HepG2 (cell line): ENCODE measurements around the gene CLDND2. TPM values are rescaled to one million over a fixed set of nuclear protein-coding genes. Genes with fewer than 3 reads are reported as not detected.

Experiments used
- ATAC-seq: fragments of 200-7000 bp; cut with Tn5 transposase; 3 replicates; pipeline ENCODE4 v1.9.1; 2020; ENCODE audit warnings: mild to moderate bottlenecking, moderate library complexity
- BruUV-seq: library from RNA; stranded (reverse); fragments of 400-500 nt; replicated peaks from 2 replicates; lab custom pipeline; 2021; lab: Mats Ljungman, UMichigan
- CTCF ChIA-PET: fragments of 300-600 bp; formaldehyde crosslinking; extraction: SDS; loops from one replicate; lab custom pipeline; 2021; ENCODE audit warnings: low total read pairs, inconsistent platforms, low intra/inter-chr PET ratio; lab: Yijun Ruan, JAX
- POLR2A ChIA-PET: fragments of 350-600 bp; sonication (Branson Sonifier 250); formaldehyde crosslinking; loops from one replicate; lab custom pipeline; 2020; ENCODE audit warnings: antibody characterized with exemption, inconsistent platforms; lab: Yijun Ruan, JAX
- DNase-seq: peaks from one replicate; pipeline ENCODE4 v3.0.0-alpha.2; 2015; ENCODE audit warnings: low spot score
- FAIRE-seq: peaks from 3 replicates; lab custom pipeline; 2011; peaks lifted over from hg19 to GRCh38; lab: Jason Lieb, UNC
- H2AFZ ChIP-seq: one replicate; pipeline ENCODE4 v1.6.1; 2011; ENCODE audit warnings: low read length, inconsistent platforms
- H3K27ac ChIP-seq: fragments of 300-600 bp; 3 replicates; pipeline ENCODE4 v1.8.0; 2011; ENCODE audit warnings: mixed run types, mild to moderate bottlenecking, mixed read lengths, low read length, inconsistent platforms; ENCODE audit not compliant: insufficient read depth; ENCODE audit errors: extremely low read length
- H3K27me3 ChIP-seq, 2 experiments: fragments of 200-600 bp in 1 of 2; 2 replicates in 1 of 2; 3 replicates in 1 of 2; pipeline versions ENCODE4 v1.6.0 to v1.8.0; 2011; ENCODE audit warnings: low read length in 2 of 2, mild to moderate bottlenecking in 2 of 2, moderate library complexity in 2 of 2, inconsistent platforms in 1 of 2; ENCODE audit not compliant: insufficient read depth in 2 of 2, control insufficient read depth in 1 of 2
- H3K36me3 ChIP-seq, 2 experiments: fragments of 200-600 bp in 1 of 2; replicated peaks in 1 of 2; 2 replicates in 1 of 2; 3 replicates in 1 of 2; pipeline versions ENCODE4 v1.5.1 to v1.8.0; 2011; ENCODE audit warnings: low read length in 2 of 2, inconsistent platforms in 1 of 2; ENCODE audit not compliant: insufficient read depth in 2 of 2, control insufficient read depth in 1 of 2
- H3K4me1 ChIP-seq: 2 replicates; pipeline ENCODE4 v1.5.1; 2012; ENCODE audit warnings: low read length, inconsistent platforms; ENCODE audit not compliant: insufficient read depth
- H3K4me2 ChIP-seq: 2 replicates; pipeline ENCODE4 v1.6.0; 2011; ENCODE audit warnings: low read depth, low read length, inconsistent platforms
- H3K4me3 ChIP-seq, 3 experiments: fragments of 200-600 bp in 1 of 3; sonication (generic), shearing (Covaris generic) in 1 of 3; replicated peaks in 1 of 3; 2 replicates each; pipeline ENCODE4 v1.5.1; 2011 to 2016; ENCODE audit warnings: low read length in 3 of 3, inconsistent platforms in 2 of 3, low read depth in 2 of 3, mild to moderate bottlenecking in 2 of 3, control low read depth in 1 of 3, mixed read lengths in 1 of 3; ENCODE audit not compliant: insufficient read depth in 1 of 3
- H3K79me2 ChIP-seq: one replicate; pipeline ENCODE4 v1.6.1; 2011; ENCODE audit warnings: low read length, inconsistent platforms; ENCODE audit not compliant: insufficient read depth
- H3K9ac ChIP-seq: 2 replicates; pipeline ENCODE4 v1.6.0; 2011; ENCODE audit warnings: mild to moderate bottlenecking, low read depth, low read length, inconsistent platforms; ENCODE audit not compliant: insufficient read depth
- H3K9me3 ChIP-seq: 2 replicates; pipeline ENCODE4 v1.5.1; 2012; ENCODE audit warnings: mild to moderate bottlenecking, low read length
- H4K20me1 ChIP-seq: 2 replicates; pipeline ENCODE4 v1.6.0; 2011; ENCODE audit warnings: inconsistent platforms, mild to moderate bottlenecking, low read length, moderate library complexity; ENCODE audit not compliant: insufficient read depth
- AGO1 ChIP-seq: fragments of 200-400 bp; formaldehyde crosslinking; IDR thresholded peaks from 2 replicates; pipeline ENCODE4 v1.6.1; 2017; ENCODE audit warnings: mild to moderate bottlenecking, low read depth, low read length, moderate library complexity; ENCODE audit not compliant: poor library complexity, severe bottlenecking
- ARID2 ChIP-seq: sonication (generic); formaldehyde crosslinking; IDR thresholded peaks from 2 replicates; pipeline ENCODE4 v1.8.1; 2022; ENCODE audit warnings: mild to moderate bottlenecking, missing genetic modification reagents, borderline replicate concordance
- CBFB ChIP-seq: sonication (generic); formaldehyde crosslinking; IDR thresholded peaks from 2 replicates; pipeline ENCODE4 v1.4.0; 2020; ENCODE audit warnings: missing genetic modification reagents
- ELF3 ChIP-seq: IDR thresholded peaks from 2 replicates; pipeline ENCODE4 v1.6.1; 2016; ENCODE audit warnings: missing genetic modification reagents, missing compliant biosample characterization
- FOSL2 ChIP-seq: sonication (generic); formaldehyde crosslinking; IDR thresholded peaks from 2 replicates; pipeline ENCODE4 v1.4.0; 2020; ENCODE audit warnings: missing genetic modification reagents
- HNRNPLL ChIP-seq: fragments of 200-400 bp; formaldehyde crosslinking; IDR thresholded peaks from 2 replicates; pipeline ENCODE4 v1.6.1; 2017; ENCODE audit warnings: mild to moderate bottlenecking, low read depth, low read length; ENCODE audit not compliant: poor library complexity, severe bottlenecking
- LCORL ChIP-seq, 2 experiments: fragments of 450-650 bp in 1 of 2; sonication (generic) in 1 of 2; formaldehyde crosslinking in 1 of 2; IDR thresholded peaks; 2 replicates each; pipeline versions ENCODE4 v1.5.0 to v1.6.1; 2017 to 2020; ENCODE audit warnings: antibody characterized with exemption in 1 of 2, missing genetic modification reagents in 1 of 2
- NFRKB ChIP-seq: fragments of 450-650 bp; IDR thresholded peaks from 2 replicates; pipeline ENCODE4 v1.6.1; 2017
- NR2F6 ChIP-seq, 2 experiments: IDR thresholded peaks; 2 replicates each; pipeline ENCODE4 v1.6.1; 2016; ENCODE audit warnings: antibody characterized with exemption in 1 of 2, mild to moderate bottlenecking in 1 of 2
- PITX1 ChIP-seq: sonication (generic); formaldehyde crosslinking; IDR thresholded peaks from 2 replicates; pipeline ENCODE4 v1.5.1; 2020; ENCODE audit warnings: mild to moderate bottlenecking, missing genetic modification reagents
- PTBP1 ChIP-seq: fragments of 200-400 bp; formaldehyde crosslinking; IDR thresholded peaks from 2 replicates; pipeline ENCODE4 v1.6.1; 2018; ENCODE audit warnings: low read length, low read depth; ENCODE audit not compliant: poor library complexity, severe bottlenecking
- RARA ChIP-seq: IDR thresholded peaks from 2 replicates; pipeline ENCODE4 v1.6.1; 2016; ENCODE audit warnings: missing genetic modification reagents, missing compliant biosample characterization
- RBM22 ChIP-seq: fragments of 200-400 bp; formaldehyde crosslinking; optimal IDR thresholded peaks from 2 replicates; pipeline ENCODE3; 2017; ENCODE audit warnings: mild to moderate bottlenecking, low read length, moderate library complexity
- SALL1 ChIP-seq: sonication (generic); formaldehyde crosslinking; IDR thresholded peaks from 2 replicates; pipeline ENCODE4 v1.8.0; 2022; ENCODE audit warnings: mild to moderate bottlenecking, missing genetic modification reagents
- SAP130 ChIP-seq: IDR thresholded peaks from 2 replicates; pipeline ENCODE4 v1.6.1; 2016; ENCODE audit warnings: low read depth
- SIN3A ChIP-seq: IDR thresholded peaks from 2 replicates; pipeline ENCODE4 v1.6.1; 2011; ENCODE audit warnings: low read depth, mild to moderate bottlenecking, control low read depth, low read length, borderline replicate concordance
- SOX13 ChIP-seq, 3 experiments: fragments of 450-650 bp in 1 of 3; sonication (generic) in 1 of 3; formaldehyde crosslinking in 1 of 3; IDR thresholded peaks in 2 of 3; conservative IDR thresholded peaks in 1 of 3; 2 replicates each; pipeline versions ENCODE4 v1.5.0 to v1.6.1; 2016 to 2020; ENCODE audit warnings: antibody characterized with exemption in 1 of 3, mild to moderate bottlenecking in 1 of 3, missing compliant biosample characterization in 1 of 3, missing genetic modification reagents in 1 of 3, moderate library complexity in 1 of 3
- ZFX ChIP-seq: sonication (generic); formaldehyde crosslinking; IDR thresholded peaks from 2 replicates; pipeline ENCODE4 v1.4.0; 2020; ENCODE audit warnings: mild to moderate bottlenecking, low read depth, missing genetic modification reagents, moderate library complexity
- ZNF138 ChIP-seq: sonication (generic); formaldehyde crosslinking; IDR thresholded peaks from 2 replicates; pipeline ENCODE4 v1.5.0; 2020; ENCODE audit warnings: mild to moderate bottlenecking, low read depth, missing genetic modification reagents
- ZNF235 ChIP-seq: sonication (generic); formaldehyde crosslinking; IDR thresholded peaks from 2 replicates; pipeline ENCODE4 v1.8.1; 2023; ENCODE audit warnings: mild to moderate bottlenecking, missing genetic modification reagents, borderline replicate concordance
- ZNF496 ChIP-seq: sonication (generic); formaldehyde crosslinking; IDR thresholded peaks from 2 replicates; pipeline ENCODE4 v1.8.1; 2023; ENCODE audit warnings: mild to moderate bottlenecking, moderate library complexity, missing genetic modification reagents; ENCODE audit not compliant: insufficient replicate concordance
- ZNF737 ChIP-seq: sonication (generic); formaldehyde crosslinking; IDR thresholded peaks from 2 replicates; pipeline ENCODE4 v1.5.0; 2020; ENCODE audit warnings: missing genetic modification reagents, mild to moderate bottlenecking, borderline replicate concordance
- ZNF792 ChIP-seq: IDR thresholded peaks from 2 replicates; pipeline ENCODE4 v1.6.1; 2016
- WGBS: methylation state at CpG from one replicate; pipeline ENCODE4 v1.1.6; 2017; ENCODE audit warnings: low lambda C conversion rate; 5-methylcytosine and 5-hydroxymethylcytosine counted together
- in situ Hi-C: cut with HindIII; loops from 2 replicates; pipeline ENCODE4 v1.10.0; 2017; ENCODE audit warnings: low pct_unique_long_range_greater_than_20kb; ENCODE audit not compliant: extremely low pct_ligation_motif_present
- intact Hi-C: fragments of 100-400 bp; cut with micrococcal nuclease; formaldehyde crosslinking; loops from one replicate; pipeline ENCODE4 v1.10.0; 2022; ENCODE audit not compliant: unreplicated experiment
- polyA plus RNA-seq, 8 experiments: library from polyadenylated mRNA; depleted of rRNA in 3 of 8; stranded (reverse) in 7 of 8; unstranded in 1 of 8; fragments of >200 nt; fragmentation: Illumina TruSeq in 4 of 8; extraction: Trizol in 4 of 8; gene quantifications; 2 replicates each; pipeline versions ENCODE4 v1.2.1 to v1.2.3, GENCODE V29; 2011 to 2016; ENCODE audit warnings: low read depth in 4 of 8, missing spikeins in 1 of 8, mixed read lengths in 1 of 8; ENCODE audit not compliant: insufficient read depth in 1 of 8
- total RNA-seq, 5 experiments: library from RNA; depleted of rRNA; stranded (reverse); fragments of >200 nt; fragmentation: Illumina TruSeq; extraction: Trizol; gene quantifications; 2 replicates each; pipeline ENCODE4 v1.2.3, GENCODE V29; 2016; ENCODE audit warnings: low read depth in 1 of 5

Gene CLDND2
- total and polyA plus RNA-seq, 2 of the 13 experiments (the other 11 are each of a cell fraction or from before 2014, with no cell fraction given): 0.84 to 1.8 TPM

- 1% methylated on average over 38 of the region's 54 CpGs for WGBS
- Histone ChIP-seq H3K36me3 (no peaks in the 10 kb centered on the region), H4K20me1 (no peaks in the 10 kb centered on the region), H3K9me3 (no peaks in the 10 kb centered on the region), H3K9ac (peak overlapping the region; percentile 100), H3K27me3 (peaks cover 0 to 7% of the 10 kb centered on the region in 2 experiments; a peak in 2 of 5 replicates), H3K79me2 (peaks cover 40% of the 10 kb centered on the region), H3K4me2 (peak overlapping the region; percentile 93), H2AFZ (no peak overlapping the region), H3K4me1 (peaks cover 50% of the 10 kb centered on the region), H3K4me3 (peak overlapping the region; percentile 80 to 94 (median 94)), H3K27ac (peak overlapping the region; percentile 100)
- intact Hi-C loops (loop anchor here (1.0 kb wide), 2 partner anchors 12 to 41 kb away; no protein-coding TSS in a partner anchor), in situ Hi-C loops (no loop called here)
- FAIRE-seq (peak; percentile 89), DNase-seq (peak; percentile 98), ATAC-seq (peak; percentile 58)
- no TSS peak for BruUV-seq
- ChIA-PET CTCF (interaction anchor here (0.6 kb wide), 1 partner anchor 28 kb away, joined by 3 read pairs; no protein-coding TSS in a partner anchor), POLR2A (interaction anchor here (0.6 to 7.8 kb wide), 18 partner anchors 9 to 855 kb away, joined by 3 to 309 read pairs (median 27); partner anchors contain the start of genes C19orf84, LIM2 and VSIG10L)
- no peak for TF ChIP-seq SOX13 (IDR thresholded peaks at IDR 0.05)
- peak; percentile 6 to 84; a peak in 1 of 4 replicates for TF ChIP-seq SOX13 (CRISPR knock-in tag; conservative IDR thresholded peaks at IDR 0.05 in 1 of 2, IDR thresholded peaks at IDR 0.05 in 1 of 2)
- TF ChIP-seq NFRKB: no peak
- TF ChIP-seq ARID2 (CRISPR knock-in tag): peak; percentile 73; the same call in 1 of the 2 replicates
- TF ChIP-seq AGO1: peak; percentile 94
- TF ChIP-seq ZNF792 (CRISPR knock-in tag): peak; percentile 19; the same call in 1 of the 2 replicates
- 0 out of 2 replicates have a peak, but pooled peaks have one; percentile 4 for TF ChIP-seq FOSL2
- peak; percentile 83; the same call in 1 of the 2 replicates for TF ChIP-seq SIN3A
- peak; percentile 51 for TF ChIP-seq ELF3 (CRISPR knock-in tag)
- peak; percentile 3 for TF ChIP-seq HNRNPLL
- TF ChIP-seq ZNF235 (CRISPR knock-in tag): 0 out of 2 replicates have a peak, but pooled peaks have one; percentile 67
- peak; percentile 60; the same call in 1 of the 2 replicates for TF ChIP-seq ZNF138 (CRISPR knock-in tag)
- TF ChIP-seq PTBP1: peak; percentile 25
- TF ChIP-seq CBFB: no peak
- TF ChIP-seq RBM22: peak; percentile 99
- TF ChIP-seq SAP130 (CRISPR knock-in tag): peak; percentile 68
- no peak for TF ChIP-seq ZNF496 (CRISPR knock-in tag)
- peak; percentile 60; the same call in 1 of the 2 replicates for TF ChIP-seq ZFX
- no peak for TF ChIP-seq LCORL (IDR thresholded peaks at IDR 0.05)
- peak; percentile 9; the same call in 1 of the 2 replicates for TF ChIP-seq LCORL (CRISPR knock-in tag; IDR thresholded peaks at IDR 0.05)
- no peak for TF ChIP-seq ZNF737
- peak; percentile 15; the same call in 1 of the 2 replicates for TF ChIP-seq SALL1 (CRISPR knock-in tag)
- no peak for TF ChIP-seq PITX1 (CRISPR knock-in tag)
- TF ChIP-seq NR2F6 (IDR thresholded peaks at IDR 0.05): no peak; the same call in 1 of the 2 replicates
- 0 out of 2 replicates have a peak, but pooled peaks have one; percentile 8 for TF ChIP-seq NR2F6 (CRISPR knock-in tag; IDR thresholded peaks at IDR 0.05)
- peak; percentile 46 for TF ChIP-seq RARA (CRISPR knock-in tag)
Measured at GRCh38 chr19:51366389-51367254, 2.2 kb downstream of the CLDND2 start.
